ENCODE measurements around the gene WDR90.

DNA sequence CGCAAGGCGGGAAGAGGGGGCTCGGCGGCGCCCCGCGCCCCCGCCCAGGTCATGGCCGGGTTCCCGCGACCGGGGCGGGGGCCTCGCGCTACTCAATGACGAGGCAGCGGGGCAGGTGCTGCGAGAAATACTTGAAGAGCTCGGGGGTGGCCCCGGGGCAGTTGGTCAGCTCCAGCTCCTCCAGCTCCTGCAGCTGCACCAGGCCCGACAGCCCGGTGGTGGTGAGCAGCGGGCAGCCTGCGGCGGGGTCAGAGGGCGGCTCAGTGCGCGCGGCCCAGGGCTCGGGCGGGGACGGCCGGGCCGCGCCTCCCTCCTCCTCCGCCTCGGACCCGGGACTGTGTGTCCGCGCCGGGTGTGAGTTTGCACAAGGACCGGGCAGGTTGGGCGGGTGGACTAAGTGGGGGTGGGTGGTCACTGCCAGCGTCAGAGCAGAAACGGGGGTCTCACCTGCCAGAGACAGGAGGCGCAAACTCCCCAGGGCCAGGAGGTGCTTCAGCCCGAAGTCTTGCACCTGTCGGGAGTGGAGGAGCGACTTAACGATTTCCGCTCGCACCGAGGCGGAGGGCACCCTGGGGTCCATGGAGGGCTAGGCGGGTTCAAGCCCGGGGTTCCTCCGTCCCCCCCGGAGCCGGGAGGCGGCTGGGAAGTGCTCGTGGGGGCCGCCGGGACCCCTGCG lies 45.2 kb downstream of the WDR90 start:
- TF ChIP-seq GATA2 (IDR thresholded peaks at IDR 0.05; ENCODE audit: low read depth, low read length) (no peak), GATA3 (IDR thresholded peaks at IDR 0.05; ENCODE audit: low read depth, low read length) (no peak)

Data from SH-SY5Y (cell line).